KMS-11 (cell line): ENCODE results near the gene TOX3.

Experiments used
- H2AFZ ChIP-seq: fragments of 200-600 bp; sonication (generic); 2 replicates; pipeline ENCODE4 v1.6.1; 2016; ENCODE audit warnings: antibody characterized with exemption, mixed run types, low read depth
- H3K27ac ChIP-seq: fragments of 200-600 bp; sonication (generic); 2 replicates; pipeline ENCODE4 v1.6.1; 2016; ENCODE audit warnings: mild to moderate bottlenecking, mixed run types
- H3K27me3 ChIP-seq: fragments of 200-600 bp; sonication (generic); 2 replicates; pipeline ENCODE4 v1.6.1; 2017; ENCODE audit warnings: mild to moderate bottlenecking, low read depth, mixed run types, moderate library complexity; ENCODE audit not compliant: insufficient read depth
- H3K36me3 ChIP-seq: fragments of 200-600 bp; sonication (generic); 2 replicates; pipeline ENCODE4 v1.6.1; 2017; ENCODE audit warnings: mild to moderate bottlenecking, mixed run types; ENCODE audit not compliant: insufficient read depth
- H3K4me1 ChIP-seq: fragments of 200-600 bp; sonication (generic); 2 replicates; pipeline ENCODE4 v1.6.1; 2016; ENCODE audit warnings: mild to moderate bottlenecking, low read depth, mixed run types; ENCODE audit not compliant: poor library complexity, severe bottlenecking
- H3K4me2 ChIP-seq: fragments of 200-600 bp; sonication (generic); 2 replicates; pipeline ENCODE4 v1.7.0; 2016; ENCODE audit warnings: mild to moderate bottlenecking, mixed run types
- H3K4me3 ChIP-seq: fragments of 200-600 bp; sonication (generic); IDR thresholded peaks from 2 replicates; pipeline ENCODE4 v1.6.1; 2017; ENCODE audit warnings: low read depth, low read length, mixed read lengths; ENCODE audit not compliant: insufficient read depth
- H3K79me2 ChIP-seq: fragments of 200-600 bp; sonication (generic); 2 replicates; pipeline ENCODE4 v1.6.1; 2016; ENCODE audit warnings: low read depth, mixed run types; ENCODE audit not compliant: insufficient read depth
- H3K9ac ChIP-seq: fragments of 200-600 bp; sonication (generic); 2 replicates; pipeline ENCODE4 v1.6.1; 2016; ENCODE audit warnings: mild to moderate bottlenecking, mixed run types
- H4K20me1 ChIP-seq: fragments of 200-600 bp; sonication (generic); 2 replicates; pipeline ENCODE4 v1.6.1; 2016; ENCODE audit warnings: mild to moderate bottlenecking, mixed run types; ENCODE audit not compliant: insufficient read depth
- TF ChIP-seq, protein P1 (sequence below): fragments of 200-600 bp; sonication (generic); conservative IDR thresholded peaks from 2 replicates; pipeline ENCODE4 v1.6.1; 2017; ENCODE audit warnings: low read depth, mild to moderate bottlenecking, antibody characterized with exemption, low read length, moderate library complexity, mixed read lengths

The TOX3 gene

GRCh38 chr16:52496051-52496876 lies 50.7 kb downstream of the TOX3 start:
- TF ChIP-seq, protein P1, sequence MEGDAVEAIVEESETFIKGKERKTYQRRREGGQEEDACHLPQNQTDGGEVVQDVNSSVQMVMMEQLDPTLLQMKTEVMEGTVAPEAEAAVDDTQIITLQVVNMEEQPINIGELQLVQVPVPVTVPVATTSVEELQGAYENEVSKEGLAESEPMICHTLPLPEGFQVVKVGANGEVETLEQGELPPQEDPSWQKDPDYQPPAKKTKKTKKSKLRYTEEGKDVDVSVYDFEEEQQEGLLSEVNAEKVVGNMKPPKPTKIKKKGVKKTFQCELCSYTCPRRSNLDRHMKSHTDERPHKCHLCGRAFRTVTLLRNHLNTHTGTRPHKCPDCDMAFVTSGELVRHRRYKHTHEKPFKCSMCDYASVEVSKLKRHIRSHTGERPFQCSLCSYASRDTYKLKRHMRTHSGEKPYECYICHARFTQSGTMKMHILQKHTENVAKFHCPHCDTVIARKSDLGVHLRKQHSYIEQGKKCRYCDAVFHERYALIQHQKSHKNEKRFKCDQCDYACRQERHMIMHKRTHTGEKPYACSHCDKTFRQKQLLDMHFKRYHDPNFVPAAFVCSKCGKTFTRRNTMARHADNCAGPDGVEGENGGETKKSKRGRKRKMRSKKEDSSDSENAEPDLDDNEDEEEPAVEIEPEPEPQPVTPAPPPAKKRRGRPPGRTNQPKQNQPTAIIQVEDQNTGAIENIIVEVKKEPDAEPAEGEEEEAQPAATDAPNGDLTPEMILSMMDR: no peak
- Histone ChIP-seq H3K9ac (no peak overlapping the region), H3K36me3 (no peaks in the 10 kb centered on the region), H3K79me2 (no peaks in the 10 kb centered on the region), H3K4me3 (no peak overlapping the region), H3K4me1 (no peaks in the 10 kb centered on the region), H3K27ac (no peak overlapping the region), H2AFZ (no peak overlapping the region), H3K27me3 (no peaks in the 10 kb centered on the region), H3K4me2 (no peak overlapping the region), H4K20me1 (no peaks in the 10 kb centered on the region)

- H3K27ac ChIP-seq: no peak overlapping the region
- no peak overlapping the region for H3K4me3 ChIP-seq
- no peak overlapping the region for H2AFZ ChIP-seq
- H3K36me3 ChIP-seq: no peaks in the 10 kb centered on the region
- H3K4me2 ChIP-seq: no peak overlapping the region
- TF ChIP-seq, protein P1: no peak
- no peaks in the 10 kb centered on the region for H3K79me2 ChIP-seq
- no peak overlapping the region for H3K9ac ChIP-seq
- no peaks in the 10 kb centered on the region for H3K27me3 ChIP-seq
- no peaks in the 10 kb centered on the region for H3K4me1 ChIP-seq
- no peaks in the 10 kb centered on the region for H4K20me1 ChIP-seq
Observed at GRCh38 chr16:52494621-52495020, 52.3 kb downstream of the TOX3 start.

GRCh38 chr16:52494145-52494544 lies 52.8 kb downstream of the TOX3 start:
- H3K27ac ChIP-seq: no peak overlapping the region
- H4K20me1 ChIP-seq: no peaks in the 10 kb centered on the region
- H3K79me2 ChIP-seq: no peaks in the 10 kb centered on the region
- H2AFZ ChIP-seq: no peak overlapping the region
- TF ChIP-seq, protein P1: no peak
- no peaks in the 10 kb centered on the region for H3K4me1 ChIP-seq
- H3K9ac ChIP-seq: no peak overlapping the region
- no peaks in the 10 kb centered on the region for H3K36me3 ChIP-seq
- no peak overlapping the region for H3K4me3 ChIP-seq
- no peaks in the 10 kb centered on the region for H3K27me3 ChIP-seq
- H3K4me2 ChIP-seq: no peak overlapping the region

DNA sequence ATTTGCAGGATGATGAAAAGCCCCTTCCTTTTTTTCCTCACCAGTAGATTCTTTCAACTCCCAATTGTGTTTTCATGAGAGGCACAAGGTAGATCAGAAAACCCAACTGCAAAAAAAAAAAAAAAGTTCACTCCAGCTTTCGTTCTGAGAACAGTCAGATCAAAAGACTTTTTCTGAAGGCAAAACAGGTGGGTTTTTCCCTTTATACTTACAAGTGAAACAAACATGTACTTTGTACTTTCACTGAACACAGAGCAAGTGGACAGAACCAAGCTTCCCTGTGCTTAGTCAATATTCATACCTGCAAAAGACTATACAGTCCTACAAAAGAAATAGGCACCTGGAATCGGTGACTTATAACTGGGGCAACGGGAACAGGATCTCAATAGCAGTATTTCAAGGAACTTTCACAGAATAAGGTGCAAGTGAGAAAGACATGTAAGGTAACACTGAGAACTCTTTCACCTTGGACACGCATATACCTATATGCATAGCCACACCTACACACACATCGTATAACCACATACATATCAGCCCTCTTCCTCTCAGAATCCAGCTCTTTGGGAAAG lies 54.1 kb downstream of the TOX3 start:
- Histone ChIP-seq H3K4me3 (no peak overlapping the region), H2AFZ (no peak overlapping the region), H3K36me3 (no peaks in the 10 kb centered on the region), H3K79me2 (no peaks in the 10 kb centered on the region), H3K27ac (no peak overlapping the region), H3K27me3 (no peaks in the 10 kb centered on the region), H3K9ac (no peak overlapping the region), H3K4me2 (no peak overlapping the region), H4K20me1 (no peaks in the 10 kb centered on the region), H3K4me1 (no peaks in the 10 kb centered on the region)
- TF ChIP-seq, protein P1: no peak
